A549 (cell line): ENCODE data around the gene ARVCF. TPM values are rescaled to one million over a fixed set of nuclear protein-coding genes. Genes with fewer than 3 reads are reported as not detected.

ENCODE experiments used
- ATAC-seq, 2 experiments: fragments of 200-7000 bp in 1 of 2; fragments of >200 bp in 1 of 2; cut with Nextera tagmentation in 1 of 2; cut with Tn5 transposase in 1 of 2; 3 replicates each; pipeline versions ENCODE4 v1.8.0 to v1.9.1; 2018 to 2020; ENCODE audit warnings: mild to moderate bottlenecking in 1 of 2, moderate library complexity in 1 of 2
- CTCF ChIA-PET: fragments of 300-600 bp; sonication (Branson Sonifier 250); formaldehyde crosslinking; extraction: SDS; loops from one replicate; lab custom pipeline; 2021; ENCODE audit warnings: antibody characterized with exemption, inconsistent platforms; lab: Yijun Ruan, JAX
- POLR2A ChIA-PET: fragments of 350-600 bp; formaldehyde crosslinking; extraction: SDS; loops from one replicate; lab custom pipeline; 2021; ENCODE audit warnings: antibody characterized with exemption, inconsistent platforms; lab: Yijun Ruan, JAX
- DNase-seq, 2 experiments: peaks; one replicate each; pipeline versions ENCODE4 v3.0.0 to v3.0.0-alpha.2; 2011 to 2016; ENCODE audit warnings: low read depth in 1 of 2, low spot score in 1 of 2
- FAIRE-seq: peaks from 2 replicates; lab custom pipeline; 2011; peaks lifted over from hg19 to GRCh38; lab: Jason Lieb, UNC
- H3K27ac ChIP-seq, 2 experiments: fragments of >200 bp; sonication (Bioruptor Twin); formaldehyde crosslinking; 3 replicates each; pipeline ENCODE4 v1.5.1; 2016 to 2017
- H3K4me1 ChIP-seq: fragments of >200 bp; sonication (Bioruptor Twin); formaldehyde crosslinking; 3 replicates; pipeline ENCODE4 v1.6.1; 2016
- H3K4me2 ChIP-seq: fragments of >200 bp; sonication (Bioruptor Twin); formaldehyde crosslinking; 3 replicates; pipeline ENCODE4 v1.6.1; 2016
- H3K4me3 ChIP-seq: fragments of >200 bp; sonication (Bioruptor Twin); formaldehyde crosslinking; 3 replicates; pipeline ENCODE4 v1.5.1; 2016
- H3K9me3 ChIP-seq: fragments of >200 bp; sonication (Bioruptor Twin); formaldehyde crosslinking; 3 replicates; pipeline ENCODE4 v1.6.1; 2016
- CHD2 ChIP-seq: fragments of 150-350 bp; IDR thresholded peaks from 2 replicates; pipeline ENCODE4 v1.6.1; 2014; ENCODE audit warnings: low read length; ENCODE audit not compliant: partially characterized antibody
- EP300 ChIP-seq, 2 experiments: fragments of >200 bp; sonication (Bioruptor Twin); formaldehyde crosslinking; IDR thresholded peaks; 2 replicates in 1 of 2; 3 replicates in 1 of 2; pipeline ENCODE4 v1.6.1; 2016 to 2017
- FOSL2 ChIP-seq, 2 experiments: fragments of 450-650 bp in 1 of 2; fragments of >200 bp in 1 of 2; sonication (Bioruptor Twin) in 1 of 2; formaldehyde crosslinking; IDR thresholded peaks; 2 replicates each; pipeline versions ENCODE4 v1.5.0 to v1.6.1; 2016 to 2020; ENCODE audit warnings: mild to moderate bottlenecking in 1 of 2, moderate library complexity in 1 of 2
- FOXS1 ChIP-seq: fragments of 250-450 bp; sonication (Bioruptor Pico); IDR thresholded peaks from 2 replicates; pipeline ENCODE4 v1.5.0; 2020; ENCODE audit warnings: mild to moderate bottlenecking, moderate library complexity
- HDAC2 ChIP-seq: fragments of 200-600 bp; sonication (generic); IDR thresholded peaks from 2 replicates; pipeline ENCODE4 v1.6.1; 2016
- HEYL ChIP-seq: fragments of 250-450 bp; sonication (Bioruptor Pico); IDR thresholded peaks from 2 replicates; pipeline ENCODE4 v1.8.0; 2021; ENCODE audit warnings: mild to moderate bottlenecking, moderate library complexity
- HMGXB4 ChIP-seq: fragments of 250-450 bp; sonication (Bioruptor Pico); IDR thresholded peaks from 2 replicates; pipeline ENCODE4 v1.5.0; 2021; ENCODE audit warnings: mild to moderate bottlenecking, moderate library complexity, borderline replicate concordance
- HOXA7 ChIP-seq: fragments of 250-450 bp; sonication (Bioruptor Pico); IDR thresholded peaks from 2 replicates; pipeline ENCODE4 v1.5.0; 2020; ENCODE audit warnings: mild to moderate bottlenecking, moderate library complexity
- HOXB13 ChIP-seq: fragments of 250-450 bp; sonication (Bioruptor Pico); IDR thresholded peaks from 2 replicates; pipeline ENCODE4 v1.5.0; 2020; ENCODE audit warnings: low read depth, mild to moderate bottlenecking, moderate library complexity
- JUNB ChIP-seq: fragments of >200 bp; sonication (Bioruptor Twin); formaldehyde crosslinking; IDR thresholded peaks from 2 replicates; pipeline ENCODE4 v1.6.1; 2016
- KDM1A ChIP-seq: fragments of 200-600 bp; sonication (generic); IDR thresholded peaks from 2 replicates; pipeline ENCODE4 v1.6.1; 2016; ENCODE audit warnings: low read depth, mild to moderate bottlenecking
- KDM5A ChIP-seq: fragments of 200-600 bp; sonication (generic); IDR thresholded peaks from 2 replicates; pipeline ENCODE4 v1.6.1; 2016; ENCODE audit warnings: antibody characterized with exemption, mild to moderate bottlenecking
- MYC ChIP-seq: IDR thresholded peaks from 2 replicates; pipeline ENCODE4 v1.6.1; 2012; ENCODE audit warnings: mild to moderate bottlenecking, inconsistent platforms, low read length, improper control_type of control experiment, borderline replicate concordance
- PBX3 ChIP-seq: IDR thresholded peaks from 2 replicates; pipeline ENCODE4 v1.6.1; 2012
- RFX5 ChIP-seq: fragments of 450-650 bp; IDR thresholded peaks from 2 replicates; pipeline ENCODE4 v1.7.1; 2014; ENCODE audit warnings: antibody characterized with exemption, mild to moderate bottlenecking, moderate library complexity
- SMC3 ChIP-seq: fragments of >200 bp; sonication (Bioruptor Twin); formaldehyde crosslinking; IDR thresholded peaks from 3 replicates; pipeline ENCODE4 v1.6.1; 2018; ENCODE audit warnings: inconsistent platforms
- TP53 ChIP-seq: fragments of 250-450 bp; sonication (Bioruptor Pico); IDR thresholded peaks from 2 replicates; pipeline ENCODE4 v1.5.0; 2021; ENCODE audit warnings: mild to moderate bottlenecking, moderate library complexity
- ZNF302 ChIP-seq: fragments of 250-450 bp; sonication (Bioruptor Pico); IDR thresholded peaks from 2 replicates; pipeline ENCODE4 v1.9.0; 2021; ENCODE audit warnings: inconsistent platforms, mild to moderate bottlenecking, moderate library complexity
- WGBS: methylation state at CpG from one replicate; pipeline ENCODE4 v1.1.6; 2017; ENCODE audit errors: missing lambda C conversion rate; 5-methylcytosine and 5-hydroxymethylcytosine counted together
- polyA plus RNA-seq, 4 experiments: library from polyadenylated mRNA; depleted of rRNA in 3 of 4; stranded (reverse); fragments of >200 nt; fragmentation: RNase III in 1 of 4; extraction: RNeasy Plus Mini Kit Qiagen cat#74134 plus additional on column Dnase treatment in 1 of 4; gene quantifications; 2 replicates in 3 of 4; 3 replicates in 1 of 4; pipeline ENCODE4 v1.2.3, GENCODE V29; 2011 to 2017
- TF ChIP-seq, protein P1 (sequence below): IDR thresholded peaks from 2 replicates; pipeline ENCODE4 v1.6.1; 2012
- TF ChIP-seq, protein P2 (sequence below): IDR thresholded peaks from 2 replicates; pipeline ENCODE4 v1.6.1; 2012; ENCODE audit warnings: low read depth, borderline replicate concordance

ARVCF gene
- polyA plus RNA-seq, 2 of the 4 experiments (the other 2 are of a cell fraction): 0.81 to 2.1 TPM

GRCh38 chr22:19932367-19933206 lies 84.0 kb downstream of the ARVCF start (continued):
- TF ChIP-seq FOSL2 (IDR thresholded peaks at IDR 0.05) (no peak), FOSL2 (CRISPR knock-in tag; IDR thresholded peaks at IDR 0.05) (no peak), TP53 (CRISPR knock-in tag) (no peak)

DNA sequence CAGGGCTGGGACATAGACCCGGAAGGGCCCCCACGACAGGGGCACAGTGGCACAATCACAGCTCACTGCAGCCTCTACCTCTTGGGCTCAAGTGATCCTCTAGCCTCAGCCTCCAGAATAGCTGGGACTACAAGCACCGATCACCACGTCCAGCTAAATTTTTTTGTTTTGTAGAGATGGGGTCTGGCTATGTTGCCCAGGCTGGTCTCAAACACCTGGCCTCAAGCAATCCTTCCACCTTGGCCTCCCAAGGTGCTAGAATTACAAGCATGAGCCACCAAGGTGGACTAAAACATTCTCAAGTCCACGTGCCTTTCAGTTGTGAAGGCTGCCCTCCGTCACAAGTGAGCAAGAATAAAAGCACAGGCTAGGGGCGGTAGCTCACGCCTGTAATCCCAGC lies 85.1 kb downstream of the ARVCF start:
- H3K9me3 ChIP-seq: no peaks in the 10 kb centered on the region
- H3K4me3 ChIP-seq: no peak overlapping the region
- ChIA-PET POLR2A (interaction anchor here (0.7 kb wide), 1 partner anchor 17 kb away, joined by 4 read pairs; no protein-coding TSS in a partner anchor), CTCF (interaction anchor here (1.2 to 1.4 kb wide), 2 partner anchors 21 to 201 kb away, joined by 3 to 4 read pairs; no protein-coding TSS in a partner anchor)
- 97% methylated on average over 8 of the region's 8 CpGs for WGBS
- DNase-seq (no peak), ATAC-seq (no peak), FAIRE-seq (no peak)
- H3K27ac ChIP-seq: no peak overlapping the region
- H3K4me1 ChIP-seq: no peaks in the 10 kb centered on the region
- H3K4me2 ChIP-seq: no peak overlapping the region
- TF ChIP-seq HDAC2: no peak
- TF ChIP-seq SMC3: no peak
- no peak for TF ChIP-seq ZNF302 (CRISPR knock-in tag)
- TF ChIP-seq FOXS1: no peak
- TF ChIP-seq HOXA7: no peak
- no peak for TF ChIP-seq PBX3
- TF ChIP-seq KDM1A: no peak
- TF ChIP-seq, all 56 proteins: peak for 0

DNA sequence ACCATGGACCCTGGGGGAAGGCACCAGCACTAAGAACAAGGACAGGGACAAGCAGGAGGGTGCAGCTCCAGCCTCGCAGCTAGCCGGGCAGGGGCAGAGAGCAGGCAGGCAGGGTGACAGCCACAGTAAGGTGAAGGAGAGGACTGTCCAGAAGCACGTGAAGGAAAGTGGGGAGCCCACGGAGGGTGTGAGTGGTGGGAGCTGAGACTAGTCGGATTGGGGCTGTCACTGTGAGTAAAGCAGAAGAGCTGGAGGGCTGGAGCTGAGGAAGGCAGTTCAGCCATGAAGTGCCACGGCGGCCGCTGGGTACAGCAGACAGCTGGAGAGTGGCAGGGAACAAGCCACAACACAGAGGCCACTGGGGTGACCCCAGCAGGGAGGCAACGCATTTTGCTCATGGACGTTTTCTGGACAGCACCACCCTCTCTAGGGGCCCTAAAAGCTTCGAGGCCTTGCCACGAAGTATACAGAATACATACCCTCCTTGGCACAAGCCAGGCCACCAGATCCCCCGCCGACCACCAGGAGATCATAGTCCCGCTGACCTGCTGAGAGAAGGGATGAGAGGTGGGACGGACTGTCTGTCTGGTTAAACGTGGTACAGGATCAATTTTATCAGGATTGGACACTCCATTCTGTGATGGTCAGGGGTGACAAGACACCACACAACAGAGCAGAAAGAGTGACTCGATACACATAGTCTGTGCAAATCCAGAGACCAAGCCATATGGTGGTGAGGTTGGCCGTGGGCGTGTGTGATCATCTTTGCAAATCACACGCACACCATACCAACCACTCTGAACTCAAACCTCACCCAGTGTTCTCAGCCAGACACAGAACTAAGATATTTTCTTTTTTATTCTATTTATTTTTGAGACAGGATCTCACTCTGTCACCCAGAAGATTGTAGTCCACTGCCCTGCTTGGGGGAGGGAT lies 85.8 kb downstream of the ARVCF start:
- WGBS: 87% methylated on average over 21 of the region's 21 CpGs
- FAIRE-seq (no peak), DNase-seq (no peak), ATAC-seq (no peak)
- TF ChIP-seq RFX5 (no peak), HOXB13 (CRISPR knock-in tag) (no peak), HEYL (CRISPR knock-in tag) (no peak), KDM5A (no peak), HMGXB4 (no peak), JUNB (no peak), CHD2 (no peak), EP300 (IDR thresholded peaks at IDR 0.05) (no peak), FOXS1 (no peak), KDM1A (no peak), MYC (no peak)
- TF ChIP-seq, protein P1, sequence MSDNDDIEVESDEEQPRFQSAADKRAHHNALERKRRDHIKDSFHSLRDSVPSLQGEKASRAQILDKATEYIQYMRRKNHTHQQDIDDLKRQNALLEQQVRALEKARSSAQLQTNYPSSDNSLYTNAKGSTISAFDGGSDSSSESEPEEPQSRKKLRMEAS: no peak
- TF ChIP-seq, protein P2, sequence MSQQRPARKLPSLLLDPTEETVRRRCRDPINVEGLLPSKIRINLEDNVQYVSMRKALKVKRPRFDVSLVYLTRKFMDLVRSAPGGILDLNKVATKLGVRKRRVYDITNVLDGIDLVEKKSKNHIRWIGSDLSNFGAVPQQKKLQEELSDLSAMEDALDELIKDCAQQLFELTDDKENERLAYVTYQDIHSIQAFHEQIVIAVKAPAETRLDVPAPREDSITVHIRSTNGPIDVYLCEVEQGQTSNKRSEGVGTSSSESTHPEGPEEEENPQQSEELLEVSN: no peak
- Histone ChIP-seq H3K4me1 (no peaks in the 10 kb centered on the region), H3K27ac (no peak overlapping the region), H3K4me2 (no peak overlapping the region), H3K4me3 (no peak overlapping the region), H3K9me3 (no peaks in the 10 kb centered on the region)
- ChIA-PET POLR2A (no interaction called here), CTCF (interaction anchor here (0.6 to 1.4 kb wide), 4 partner anchors 21 to 201 kb away, joined by 3 read pairs; no protein-coding TSS in a partner anchor)
